Mucosa of descending colon (tissue), 3 donors: Measurements from ENCODE around the gene PTPRD. TPM values are rescaled to one million over a fixed set of nuclear protein-coding genes. Genes with fewer than 3 reads are reported as not detected.
A peak's percentile ranks its signal among the peaks of the same experiment; 100 is the strongest.
"Not testable (repeated sequence)": the region's sequence is repeated elsewhere in the genome, so short reads cannot be mapped to it uniquely, and the experiment has no call there.

Experiments used
- ATAC-seq: fragments of 200-7000 bp; cut with Tn5 transposase; one replicate; pipeline ENCODE4 v1.9.1; 2020; ENCODE audit warnings: mild to moderate bottlenecking, moderate library complexity
- DNase-seq, 3 donors: peaks; one replicate each; pipeline ENCODE4 v3.0.0-alpha.2; 2020
- H3K36me3 ChIP-seq: fragments of 200-600 bp; one replicate; pipeline ENCODE4 v1.8.0; 2021; ENCODE audit warnings: low read depth, mild to moderate bottlenecking
- H3K4me1 ChIP-seq: fragments of 200-600 bp; one replicate; pipeline ENCODE4 v1.8.0; 2021; ENCODE audit warnings: low read depth, mild to moderate bottlenecking
- H3K4me3 ChIP-seq: fragments of 200-600 bp; one replicate; pipeline ENCODE4 v1.8.0; 2021; ENCODE audit warnings: mild to moderate bottlenecking
- H3K9me3 ChIP-seq: fragments of 200-600 bp; one replicate; pipeline ENCODE4 v1.8.0; 2021; ENCODE audit warnings: mild to moderate bottlenecking
- CTCF ChIP-seq: fragments of 200-600 bp; IDR thresholded peaks from one replicate; pipeline ENCODE4 v1.8.0; 2022; ENCODE audit warnings: antibody characterized with exemption, mild to moderate bottlenecking
- intact Hi-C, 2 donors: fragments of 100-400 bp; cut with DNase I in 1 of 2; cut with micrococcal nuclease in 1 of 2; formaldehyde crosslinking; loops; one replicate each; pipeline versions ENCODE4 v1.11.0 to v1.11.1; 2022; cut with DNase I, micrococcal nuclease
- total RNA-seq, 3 donors: library from RNA; stranded (reverse); fragmentation: NEBNext Ultra II Directional in 2 of 3; extraction: Animal tissue kit (Norgen Biotek cat#: 25700) in 2 of 3; gene quantifications; one replicate each; pipeline versions ENCODE4 v1.2.1 to v1.2.4, GENCODE V29; 2021 to 2023
- donor health status: DM: no; HTN: no; CAD: no; lungs with moderate emphysema.
- donor health status: DM: no; HTN: no; CAD: no.
- donor health status: DM: no; HTN: yes; CAD: no.

The PTPRD gene
- total RNA-seq, 3 donors from 2014 or later = 52.7 to 128 (median 113) TPM

GRCh38 chr9:8706531-8706930 is 1906.3 kb downstream of the PTPRD start:
- no peak for DNase-seq
- ATAC-seq = peak; percentile 13
- Histone ChIP-seq H3K9me3 (no peaks in the 10 kb centered on the region), H3K4me1 (no peaks in the 10 kb centered on the region), H3K4me3 (no peak overlapping the region), H3K36me3 (no peaks in the 10 kb centered on the region)
- intact Hi-C loops = no loop called here
- no peak for TF ChIP-seq CTCF

GRCh38 chr9:8705861-8706260 is 1906.9 kb downstream of the PTPRD start:
- no peak overlapping the region for H3K4me3 ChIP-seq
- intact Hi-C loops = no loop called here
- no peak for ATAC-seq
- no peaks in the 10 kb centered on the region for H3K36me3 ChIP-seq
- no peak for DNase-seq
- H3K4me1 ChIP-seq = no peaks in the 10 kb centered on the region
- H3K9me3 ChIP-seq = no peaks in the 10 kb centered on the region
- TF ChIP-seq CTCF = no peak

- no peak for TF ChIP-seq CTCF
- H3K4me3 ChIP-seq = no peak overlapping the region
- ATAC-seq (peak; percentile 69), DNase-seq (no peak)
- H3K4me1 ChIP-seq = no peaks in the 10 kb centered on the region
- H3K9me3 ChIP-seq = no peaks in the 10 kb centered on the region
- no peaks in the 10 kb centered on the region for H3K36me3 ChIP-seq
- intact Hi-C loops = no loop called here
Observed at GRCh38 chr9:8703904-8704303, 1908.9 kb downstream of the PTPRD start.

- Histone ChIP-seq H3K4me1 (no peaks in the 10 kb centered on the region), H3K9me3 (no peaks in the 10 kb centered on the region), H3K36me3 (no peaks in the 10 kb centered on the region), H3K4me3 (no peak overlapping the region)
- ATAC-seq = no peak
- DNase-seq = no peak
- intact Hi-C loops = no loop called here
- TF ChIP-seq CTCF = no peak
Observed at GRCh38 chr9:8701904-8702303, 1910.9 kb downstream of the PTPRD start.

GRCh38 chr9:8697565-8697964 is 1915.2 kb downstream of the PTPRD start:
- ATAC-seq (peak; percentile 69), DNase-seq (peak in 2 of 3 donors; percentile 27 to 28)
- H3K4me3 ChIP-seq, intact Hi-C loops, H3K36me3 ChIP-seq, H3K4me1 ChIP-seq, H3K9me3 ChIP-seq: not testable (repeated sequence)

- TF ChIP-seq CTCF = no peak
- Histone ChIP-seq H3K4me3 (no peak overlapping the region), H3K4me1 (no peaks in the 10 kb centered on the region), H3K9me3 (no peaks in the 10 kb centered on the region), H3K36me3 (no peaks in the 10 kb centered on the region)
- intact Hi-C loops = no loop called here
- no peak for ATAC-seq
- DNase-seq = no peak
Observed at GRCh38 chr9:8696516-8696915, 1916.3 kb downstream of the PTPRD start.
